ENCODE measurements around the gene MON1A. TPM values are rescaled to one million over a fixed set of nuclear protein-coding genes. Genes with fewer than 3 reads are reported as not detected.
A peak's percentile ranks its signal among the peaks of the same experiment; 100 is the strongest.
"Not testable (repeated sequence)": the region's sequence is repeated elsewhere in the genome, so short reads cannot be mapped to it uniquely, and the experiment has no call there.

MON1A gene
- total RNA-seq, 1 donor from 2014 or later: 13.8 TPM

DNA sequence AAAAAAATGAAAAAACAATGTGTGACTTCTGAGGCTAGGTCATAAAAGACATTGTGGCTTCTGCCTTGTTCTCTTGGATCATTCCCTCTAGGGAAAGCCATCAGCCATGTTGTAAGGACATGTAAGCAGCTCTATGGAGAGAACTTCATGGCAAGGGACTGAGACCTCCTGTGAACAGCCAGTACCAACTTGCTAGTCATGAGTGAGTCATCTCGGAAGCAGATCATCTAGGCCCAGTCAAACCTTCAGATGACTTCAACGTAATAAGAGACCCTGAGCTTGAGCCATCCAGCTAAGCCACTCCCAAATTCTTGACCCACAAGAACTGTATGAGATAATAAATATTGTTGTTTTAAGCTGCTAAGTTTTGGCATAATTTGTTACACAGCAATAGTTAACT is 4.9 kb downstream of the MON1A start:
- DNase-seq (ENCODE audit: extremely low spot score, unreplicated experiment): no peak
- Mint-ChIP-seq H3K4me1 (ENCODE audit: unreplicated experiment) (peaks cover 16% of the 10 kb centered on the region), H3K36me3 (ENCODE audit: unreplicated experiment) (peaks cover 2% of the 10 kb centered on the region), H3K27me3 (ENCODE audit: unreplicated experiment) (no peaks in the 10 kb centered on the region), H3K4me3 (ENCODE audit: unreplicated experiment) (no peak overlapping the region), H3K9me3 (ENCODE audit: unreplicated experiment) (no peaks in the 10 kb centered on the region), H3K27ac (ENCODE audit: unreplicated experiment) (peak overlapping the region; percentile 14)
- TF ChIP-seq, protein P1, sequence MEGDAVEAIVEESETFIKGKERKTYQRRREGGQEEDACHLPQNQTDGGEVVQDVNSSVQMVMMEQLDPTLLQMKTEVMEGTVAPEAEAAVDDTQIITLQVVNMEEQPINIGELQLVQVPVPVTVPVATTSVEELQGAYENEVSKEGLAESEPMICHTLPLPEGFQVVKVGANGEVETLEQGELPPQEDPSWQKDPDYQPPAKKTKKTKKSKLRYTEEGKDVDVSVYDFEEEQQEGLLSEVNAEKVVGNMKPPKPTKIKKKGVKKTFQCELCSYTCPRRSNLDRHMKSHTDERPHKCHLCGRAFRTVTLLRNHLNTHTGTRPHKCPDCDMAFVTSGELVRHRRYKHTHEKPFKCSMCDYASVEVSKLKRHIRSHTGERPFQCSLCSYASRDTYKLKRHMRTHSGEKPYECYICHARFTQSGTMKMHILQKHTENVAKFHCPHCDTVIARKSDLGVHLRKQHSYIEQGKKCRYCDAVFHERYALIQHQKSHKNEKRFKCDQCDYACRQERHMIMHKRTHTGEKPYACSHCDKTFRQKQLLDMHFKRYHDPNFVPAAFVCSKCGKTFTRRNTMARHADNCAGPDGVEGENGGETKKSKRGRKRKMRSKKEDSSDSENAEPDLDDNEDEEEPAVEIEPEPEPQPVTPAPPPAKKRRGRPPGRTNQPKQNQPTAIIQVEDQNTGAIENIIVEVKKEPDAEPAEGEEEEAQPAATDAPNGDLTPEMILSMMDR (IDR thresholded peaks at IDR 0.05): no peak

DNA sequence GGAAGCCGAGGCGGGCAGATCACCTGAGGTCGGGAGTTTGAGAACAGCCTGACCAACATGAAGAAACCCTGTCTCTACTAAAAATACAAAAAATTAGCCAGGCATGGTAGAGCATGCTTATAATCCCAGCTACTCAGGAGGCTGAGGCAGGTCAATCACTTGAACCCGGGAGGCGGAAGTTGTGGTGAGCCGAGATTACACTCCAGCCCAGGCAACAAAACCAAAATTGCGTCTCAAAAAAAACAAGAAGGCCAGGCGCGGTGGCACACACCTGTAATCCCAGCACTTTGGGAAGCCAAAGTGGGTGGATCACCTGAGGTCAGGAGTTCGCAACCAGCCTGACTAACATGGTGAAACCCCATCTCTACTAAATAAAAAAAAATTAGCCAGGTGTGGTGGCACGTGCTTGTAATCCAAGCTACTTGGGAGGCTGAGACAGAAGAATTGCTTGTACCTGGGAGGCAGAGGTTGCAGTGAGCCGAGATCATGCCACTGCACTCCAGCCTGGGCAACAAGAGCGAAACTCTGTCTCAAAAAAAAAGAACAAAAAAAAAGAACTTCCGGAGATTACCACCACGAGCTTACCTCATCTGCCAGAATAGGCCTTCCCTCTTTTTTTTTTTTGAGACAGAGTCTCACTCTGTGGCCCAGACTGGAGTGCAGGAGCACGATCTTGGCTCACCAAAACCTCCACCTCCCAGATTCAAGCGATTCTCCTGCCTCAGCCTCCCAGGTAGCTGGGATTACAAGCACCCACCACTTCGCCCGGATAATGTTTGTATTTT is 11.6 kb downstream of the MON1A start:
- not testable (repeated sequence) for H3K27ac Mint-ChIP-seq (ENCODE audit: unreplicated experiment); H3K4me3 Mint-ChIP-seq (ENCODE audit: unreplicated experiment); H3K9me3 Mint-ChIP-seq (ENCODE audit: unreplicated experiment); H3K27me3 Mint-ChIP-seq (ENCODE audit: unreplicated experiment); H3K36me3 Mint-ChIP-seq (ENCODE audit: unreplicated experiment); DNase-seq (ENCODE audit: extremely low spot score, unreplicated experiment); H3K4me1 Mint-ChIP-seq (ENCODE audit: unreplicated experiment)

DNA sequence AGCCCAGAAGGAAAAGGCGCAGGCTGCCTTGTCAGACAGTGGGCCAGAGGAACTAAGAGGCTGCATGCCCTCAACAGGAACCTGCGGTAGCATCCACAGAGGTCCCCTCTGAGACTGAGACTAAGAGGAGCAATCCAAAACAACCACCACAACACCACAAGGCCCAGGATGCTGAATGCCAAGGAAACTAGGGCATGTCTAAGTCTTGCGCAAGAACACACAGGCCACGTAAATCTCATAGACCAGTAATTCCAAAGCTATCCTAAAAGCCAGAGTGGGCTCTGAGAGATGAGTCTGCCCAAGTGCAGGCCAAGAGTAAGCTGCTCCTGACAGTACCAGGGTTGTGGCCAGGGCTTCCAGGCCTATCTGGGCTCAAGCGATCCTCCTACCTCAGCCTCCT is 12.9 kb downstream of the MON1A start:
- no peak for DNase-seq (ENCODE audit: extremely low spot score, unreplicated experiment)
- Mint-ChIP-seq H3K4me1 (ENCODE audit: unreplicated experiment) (no peaks in the 10 kb centered on the region), H3K36me3 (ENCODE audit: unreplicated experiment) (peaks cover 11% of the 10 kb centered on the region), H3K27ac (ENCODE audit: unreplicated experiment) (no peak overlapping the region), H3K4me3 (ENCODE audit: unreplicated experiment) (no peak overlapping the region), H3K9me3 (ENCODE audit: unreplicated experiment) (no peaks in the 10 kb centered on the region), H3K27me3 (ENCODE audit: unreplicated experiment) (no peaks in the 10 kb centered on the region)
- TF ChIP-seq, protein P1 (IDR thresholded peaks at IDR 0.05): no peak

DNA sequence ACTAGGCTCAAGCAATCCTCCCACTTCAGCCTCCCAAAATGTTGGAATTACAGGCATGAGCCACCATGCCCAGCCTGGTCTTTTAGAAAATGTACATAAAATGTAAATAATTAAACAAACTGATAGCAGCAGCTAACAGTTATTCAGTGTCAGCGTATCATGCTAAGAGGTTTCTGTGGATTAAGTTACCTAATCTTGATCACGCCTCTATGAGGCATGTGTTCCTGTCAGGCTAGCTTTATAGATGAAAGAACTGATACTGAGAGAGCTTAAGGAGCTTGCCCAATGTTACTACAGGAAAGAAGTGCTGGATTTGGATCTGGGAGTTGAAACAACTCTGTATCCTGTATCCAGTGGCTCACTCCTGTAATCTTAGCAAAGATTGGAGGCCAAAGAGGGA is 14.7 kb downstream of the MON1A start:
- Mint-ChIP-seq H3K27me3 (ENCODE audit: unreplicated experiment) (no peaks in the 10 kb centered on the region), H3K9me3 (ENCODE audit: unreplicated experiment) (no peaks in the 10 kb centered on the region), H3K4me3 (ENCODE audit: unreplicated experiment) (no peak overlapping the region), H3K27ac (ENCODE audit: unreplicated experiment) (no peak overlapping the region), H3K36me3 (ENCODE audit: unreplicated experiment) (peaks cover 13% of the 10 kb centered on the region), H3K4me1 (ENCODE audit: unreplicated experiment) (no peaks in the 10 kb centered on the region)
- TF ChIP-seq, protein P1 (IDR thresholded peaks at IDR 0.05): no peak
- no peak for DNase-seq (ENCODE audit: extremely low spot score, unreplicated experiment)

DNA sequence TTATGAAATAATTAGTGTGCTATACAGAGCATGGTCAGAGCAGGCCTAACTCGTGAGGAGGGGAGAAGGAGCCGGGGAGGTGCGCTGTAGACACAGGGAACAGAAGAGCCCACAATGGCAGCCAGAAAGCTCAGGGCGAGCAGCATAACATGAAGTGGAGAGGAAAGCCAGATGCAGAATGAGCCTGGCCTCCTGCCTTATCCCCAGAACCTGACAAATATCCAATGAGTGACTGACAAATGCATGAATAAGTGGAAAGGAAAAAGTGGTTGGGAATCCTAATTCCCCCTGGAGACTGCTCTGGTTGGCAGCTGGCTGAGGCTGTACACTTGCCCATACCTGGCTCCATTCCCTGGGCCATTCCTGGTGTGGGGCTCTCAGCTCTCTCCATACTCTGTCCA is 16.7 kb downstream of the MON1A start:
- no peak for DNase-seq (ENCODE audit: extremely low spot score, unreplicated experiment)
- Mint-ChIP-seq H3K27ac (ENCODE audit: unreplicated experiment) (no peak overlapping the region), H3K36me3 (ENCODE audit: unreplicated experiment) (peaks cover 15% of the 10 kb centered on the region), H3K27me3 (ENCODE audit: unreplicated experiment) (no peaks in the 10 kb centered on the region), H3K4me3 (ENCODE audit: unreplicated experiment) (no peak overlapping the region), H3K4me1 (ENCODE audit: unreplicated experiment) (no peaks in the 10 kb centered on the region), H3K9me3 (ENCODE audit: unreplicated experiment) (no peaks in the 10 kb centered on the region)
- TF ChIP-seq, protein P1 (IDR thresholded peaks at IDR 0.05): no peak
